GM18508 (cell line): Measurements from ENCODE around the gene UPK3BL1.

ENCODE experiments used
- ATAC-seq: cut with Tn5 transposase; IDR thresholded peaks from one replicate; pipeline ENCODE4 v1.9.1; 2021; ENCODE audit warnings: moderate number of reproducible peaks; ENCODE audit not compliant: insufficient read depth, unreplicated experiment

Gene UPK3BL1

GRCh38 chr7:102589857-102590256 lies 52.7 kb downstream of the UPK3BL1 start:
- peak; percentile 32 for ATAC-seq
